CD14-positive monocyte (primary cell): ENCODE results near the gene RIT2. TPM values are rescaled to one million over a fixed set of nuclear protein-coding genes. Genes with fewer than 3 reads are reported as not detected.

Experiments
- DNase-seq, 3 donors: peaks; one replicate each; pipeline ENCODE4 v3.0.0-alpha.2; 2011 to 2022
- H2AFZ ChIP-seq: 2 replicates; pipeline ENCODE4 v1.6.0; 2012; ENCODE audit warnings: mild to moderate bottlenecking, low read depth, low read length, inconsistent platforms; ENCODE audit not compliant: insufficient read depth, poor library complexity, severe bottlenecking
- H3K27ac ChIP-seq, 2 donors: 1 replicate in 1 of 2; 2 replicates in 1 of 2; pipeline ENCODE4 v1.5.1; 2012 to 2013; ENCODE audit warnings: low read length in 2 of 2, control low read depth in 1 of 2, inconsistent platforms in 1 of 2, low read depth in 1 of 2, mild to moderate bottlenecking in 1 of 2
- H3K27me3 ChIP-seq, 2 donors: one replicate each; pipeline versions ENCODE4 v1.6.0 to v1.6.1; 2011 to 2013; ENCODE audit warnings: low read length in 2 of 2; ENCODE audit not compliant: control insufficient read depth in 2 of 2, insufficient read depth in 2 of 2
- H3K36me3 ChIP-seq, 2 donors: replicated peaks in 1 of 2; 1 replicate in 1 of 2; 2 replicates in 1 of 2; pipeline versions ENCODE4 v1.5.1 to v1.6.1; 2012 to 2013; ENCODE audit warnings: low read length in 2 of 2, control low read depth in 1 of 2, inconsistent platforms in 1 of 2, mild to moderate bottlenecking in 1 of 2; ENCODE audit not compliant: insufficient read depth in 2 of 2, control insufficient read depth in 1 of 2
- H3K4me1 ChIP-seq, 2 donors: 1 replicate in 1 of 2; 2 replicates in 1 of 2; pipeline versions ENCODE4 v1.5.1 to v1.6.1; 2012 to 2013; ENCODE audit warnings: low read length in 2 of 2, control low read depth in 1 of 2, inconsistent platforms in 1 of 2, mild to moderate bottlenecking in 1 of 2, moderate library complexity in 1 of 2; ENCODE audit not compliant: insufficient read depth in 2 of 2, control insufficient read depth in 1 of 2
- H3K4me2 ChIP-seq: replicated peaks from 2 replicates; pipeline ENCODE3; 2012; ENCODE audit warnings: low read length, moderate library complexity, mild to moderate bottlenecking; ENCODE audit not compliant: poor library complexity, severe bottlenecking; ENCODE audit errors: extremely low read depth
- H3K4me3 ChIP-seq, 3 experiments: fragments of 200-600 bp in 1 of 3; sonication (generic) in 1 of 3; replicated peaks in 1 of 3; 1 replicate in 2 of 3; 2 replicates in 1 of 3; pipeline ENCODE4 v1.5.1; 2011 to 2013; ENCODE audit warnings: low read length in 3 of 3, mild to moderate bottlenecking in 3 of 3, control low read depth in 2 of 3, low read depth in 2 of 3, inconsistent platforms in 1 of 3, moderate library complexity in 1 of 3
- H3K79me2 ChIP-seq: 2 replicates; pipeline ENCODE4 v1.6.0; 2012; ENCODE audit warnings: mild to moderate bottlenecking, control low read depth, inconsistent platforms, low read length, moderate library complexity; ENCODE audit not compliant: insufficient read depth
- H3K9ac ChIP-seq: 2 replicates; pipeline ENCODE4 v1.6.0; 2017; ENCODE audit warnings: low read length, mild to moderate bottlenecking; ENCODE audit not compliant: insufficient read depth, poor library complexity, severe bottlenecking
- H3K9me3 ChIP-seq, 2 donors: replicated peaks in 1 of 2; 1 replicate in 1 of 2; 2 replicates in 1 of 2; pipeline versions ENCODE4 v1.5.1 to v1.6.1; 2012 to 2013; ENCODE audit warnings: low read length in 2 of 2, control low read depth in 1 of 2; ENCODE audit not compliant: control insufficient read depth in 1 of 2, insufficient read depth in 1 of 2
- H4K20me1 ChIP-seq: 2 replicates; pipeline ENCODE4 v1.6.0; 2012; ENCODE audit warnings: mild to moderate bottlenecking, low read length, control low read depth, moderate library complexity; ENCODE audit not compliant: insufficient read depth
- H3K27ac Mint-ChIP-seq, 7 donors: one replicate each; pipeline ENCODE4 v1.8.0; 2020; ENCODE audit warnings: mild to moderate bottlenecking in 7 of 7, mixed read lengths in 7 of 7, moderate library complexity in 6 of 7, inconsistent platforms in 2 of 7
- H3K27me3 Mint-ChIP-seq, 3 donors: one replicate each; pipeline ENCODE4 v1.8.0; 2021 to 2022; ENCODE audit warnings: low read depth in 3 of 3, mild to moderate bottlenecking in 3 of 3, mixed read lengths in 3 of 3, moderate library complexity in 3 of 3, inconsistent platforms in 1 of 3
- H3K36me3 Mint-ChIP-seq, 2 donors: one replicate each; pipeline ENCODE4 v1.8.0; 2020; ENCODE audit warnings: mixed read lengths in 2 of 2, inconsistent platforms in 1 of 2, mild to moderate bottlenecking in 1 of 2
- H3K4me1 Mint-ChIP-seq: one replicate; pipeline ENCODE4 v1.8.0; 2020; ENCODE audit warnings: mild to moderate bottlenecking, mixed read lengths
- H3K4me3 Mint-ChIP-seq, 2 donors: one replicate each; pipeline ENCODE4 v1.8.0; 2020; ENCODE audit warnings: mild to moderate bottlenecking in 2 of 2, mixed read lengths in 2 of 2, moderate library complexity in 1 of 2
- H3K9me3 Mint-ChIP-seq, 7 donors: one replicate each; pipeline ENCODE4 v1.8.0; 2020 to 2022; ENCODE audit warnings: mixed read lengths in 7 of 7, mild to moderate bottlenecking in 6 of 7, moderate library complexity in 6 of 7, inconsistent platforms in 2 of 7
- WGBS: methylation state at CpG from one replicate; pipeline ENCODE4 v1.1.5; 2013; ENCODE audit warnings: missing lambda C conversion rate; ENCODE audit not compliant: insufficient coverage; 5-methylcytosine and 5-hydroxymethylcytosine counted together
- intact Hi-C, 2 donors: fragments of 100-400 bp; cut with micrococcal nuclease; formaldehyde crosslinking; loops; one replicate each; pipeline versions ENCODE4 v1.15.0 to v1.15.1; 2023
- polyA plus RNA-seq, 3 donors: library from polyadenylated mRNA; depleted of rRNA in 1 of 3; unstranded in 2 of 3; stranded (reverse) in 1 of 3; fragments of 300-500 nt in 2 of 3; fragments of >200 nt in 1 of 3; fragmentation: Illumina TruSeq in 2 of 3; gene quantifications; 1 replicate in 2 of 3; 2 replicates in 1 of 3; pipeline ENCODE4 v1.2.3, GENCODE V29; 2012 to 2021
- TF ChIP-seq, protein P1 (sequence below): fragments of 200-600 bp; IDR thresholded peaks from one replicate; pipeline ENCODE4 v1.8.0; 2022; ENCODE audit warnings: antibody characterized with exemption, mild to moderate bottlenecking

Gene RIT2
- polyA plus RNA-seq, 3 donors: not detected

DNA sequence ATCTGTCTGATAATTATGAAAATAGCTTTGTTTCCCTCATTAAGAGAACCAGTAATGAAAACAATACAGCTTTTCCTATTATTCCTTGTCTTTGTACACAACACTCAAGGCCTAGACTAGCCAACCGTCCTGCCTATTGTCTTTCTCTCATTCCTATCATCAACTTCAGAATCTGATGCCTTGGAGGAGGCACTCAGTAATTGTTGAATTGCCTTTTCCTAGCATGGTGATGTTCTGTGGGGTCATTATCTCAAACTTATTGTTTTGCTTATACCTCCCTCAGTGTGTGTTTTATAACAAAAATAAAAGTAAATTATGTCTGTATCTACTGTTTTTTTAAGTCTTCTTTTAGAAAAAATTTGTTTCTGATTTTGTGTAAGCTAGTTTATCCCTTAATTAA is 208.7 kb downstream of the RIT2 start:
- Mint-ChIP-seq H3K4me1 (no peaks in the 10 kb centered on the region), H3K36me3 (no peaks in the 10 kb centered on the region), H3K27ac (no peak overlapping the region), H3K9me3 (peaks cover 0 to 5% (median 1%) of the 10 kb centered on the region in 7 donors), H3K27me3 (peaks cover 0 to 2% (median 0%) of the 10 kb centered on the region in 3 donors), H3K4me3 (no peak overlapping the region)
- no peak overlapping the region for H3K9ac ChIP-seq
- H3K27ac ChIP-seq: no peak overlapping the region
- TF ChIP-seq, protein P1, sequence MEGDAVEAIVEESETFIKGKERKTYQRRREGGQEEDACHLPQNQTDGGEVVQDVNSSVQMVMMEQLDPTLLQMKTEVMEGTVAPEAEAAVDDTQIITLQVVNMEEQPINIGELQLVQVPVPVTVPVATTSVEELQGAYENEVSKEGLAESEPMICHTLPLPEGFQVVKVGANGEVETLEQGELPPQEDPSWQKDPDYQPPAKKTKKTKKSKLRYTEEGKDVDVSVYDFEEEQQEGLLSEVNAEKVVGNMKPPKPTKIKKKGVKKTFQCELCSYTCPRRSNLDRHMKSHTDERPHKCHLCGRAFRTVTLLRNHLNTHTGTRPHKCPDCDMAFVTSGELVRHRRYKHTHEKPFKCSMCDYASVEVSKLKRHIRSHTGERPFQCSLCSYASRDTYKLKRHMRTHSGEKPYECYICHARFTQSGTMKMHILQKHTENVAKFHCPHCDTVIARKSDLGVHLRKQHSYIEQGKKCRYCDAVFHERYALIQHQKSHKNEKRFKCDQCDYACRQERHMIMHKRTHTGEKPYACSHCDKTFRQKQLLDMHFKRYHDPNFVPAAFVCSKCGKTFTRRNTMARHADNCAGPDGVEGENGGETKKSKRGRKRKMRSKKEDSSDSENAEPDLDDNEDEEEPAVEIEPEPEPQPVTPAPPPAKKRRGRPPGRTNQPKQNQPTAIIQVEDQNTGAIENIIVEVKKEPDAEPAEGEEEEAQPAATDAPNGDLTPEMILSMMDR: no peak
- H3K9me3 ChIP-seq: no peaks in the 10 kb centered on the region
- no peak overlapping the region for H3K4me3 ChIP-seq
- H3K4me2 ChIP-seq: no peak overlapping the region
- H3K79me2 ChIP-seq: no peaks in the 10 kb centered on the region
- H2AFZ ChIP-seq: no peak overlapping the region
- H3K36me3 ChIP-seq: no peaks in the 10 kb centered on the region
- no peak for DNase-seq
- intact Hi-C loops: no loop called here
- no peaks in the 10 kb centered on the region for H3K27me3 ChIP-seq
- WGBS: no CpG with 5 or more reads among the region's 1 CpG
- H4K20me1 ChIP-seq: no peaks in the 10 kb centered on the region
- no peaks in the 10 kb centered on the region for H3K4me1 ChIP-seq

DNA sequence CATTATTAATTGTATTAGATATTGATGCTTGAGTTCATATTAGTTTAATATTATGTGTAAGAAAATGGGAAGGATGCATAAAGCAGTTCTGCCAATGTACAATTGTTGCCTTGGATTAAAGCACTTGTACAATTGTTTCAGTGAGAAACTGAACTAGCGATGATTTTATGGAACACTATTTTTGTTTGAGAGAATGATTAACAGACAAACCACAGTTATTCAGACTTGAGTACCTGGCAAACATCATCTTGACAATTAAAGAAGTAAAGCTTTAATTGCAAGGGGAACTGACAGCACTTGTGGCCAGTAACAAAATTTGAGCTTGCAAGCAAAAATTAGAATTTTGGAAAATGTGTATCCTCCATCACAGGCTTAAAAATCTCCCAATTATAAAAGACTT is 214.3 kb downstream of the RIT2 start:
- TF ChIP-seq, protein P1: no peak
- no peaks in the 10 kb centered on the region for H3K79me2 ChIP-seq
- H3K4me1 Mint-ChIP-seq: no peaks in the 10 kb centered on the region
- H2AFZ ChIP-seq: no peak overlapping the region
- H3K27me3 Mint-ChIP-seq: peaks cover 0 to 5% (median 3%) of the 10 kb centered on the region in 3 donors
- no peaks in the 10 kb centered on the region for H4K20me1 ChIP-seq
- H3K36me3 ChIP-seq: no peaks in the 10 kb centered on the region
- H3K4me3 ChIP-seq: no peak overlapping the region
- H3K4me1 ChIP-seq: no peaks in the 10 kb centered on the region
- DNase-seq: no peak
- no peak overlapping the region for H3K9ac ChIP-seq
- intact Hi-C loops: no loop called here
- no CpG with 5 or more reads among the region's 1 CpG for WGBS
- H3K9me3 Mint-ChIP-seq: peaks cover 0 to 2% (median 0%) of the 10 kb centered on the region in 7 donors
- no peak overlapping the region for H3K27ac Mint-ChIP-seq
- H3K4me3 Mint-ChIP-seq: no peak overlapping the region
- H3K27ac ChIP-seq: no peak overlapping the region
- H3K9me3 ChIP-seq: no peaks in the 10 kb centered on the region
- no peaks in the 10 kb centered on the region for H3K27me3 ChIP-seq
- no peak overlapping the region for H3K4me2 ChIP-seq
- no peaks in the 10 kb centered on the region for H3K36me3 Mint-ChIP-seq
